GM21526 (cell line): ENCODE results near the gene GPR78.

Experiments
- ATAC-seq: cut with Tn5 transposase; IDR thresholded peaks from one replicate; pipeline ENCODE4 v1.9.1; 2021; ENCODE audit warnings: moderate library complexity; ENCODE audit not compliant: unreplicated experiment, low FRiP score

The GPR78 gene

GRCh38 chr4:8597319-8597718 lies 17.1 kb downstream of the GPR78 start:
- no peak for ATAC-seq

DNA sequence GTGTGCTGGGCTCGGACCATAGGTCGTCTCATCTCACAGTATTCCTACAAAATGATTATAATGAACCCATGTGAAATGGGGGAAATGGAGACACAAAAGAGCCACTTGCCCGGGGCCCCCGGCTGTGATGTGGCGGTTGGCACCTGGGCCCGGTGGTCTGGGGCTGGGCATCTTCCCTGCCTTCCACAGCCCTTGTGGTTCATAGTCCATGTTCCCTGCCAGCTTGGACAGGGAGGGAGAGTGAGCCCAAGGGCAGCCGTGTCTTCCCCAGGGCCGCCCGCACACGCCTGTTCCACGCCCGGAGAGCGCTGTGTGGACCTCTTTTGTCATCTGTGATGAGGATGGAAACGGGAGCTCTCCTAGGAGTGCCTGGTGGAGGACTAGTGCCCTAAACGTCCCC lies 17.6 kb downstream of the GPR78 start:
- no peak for ATAC-seq

DNA sequence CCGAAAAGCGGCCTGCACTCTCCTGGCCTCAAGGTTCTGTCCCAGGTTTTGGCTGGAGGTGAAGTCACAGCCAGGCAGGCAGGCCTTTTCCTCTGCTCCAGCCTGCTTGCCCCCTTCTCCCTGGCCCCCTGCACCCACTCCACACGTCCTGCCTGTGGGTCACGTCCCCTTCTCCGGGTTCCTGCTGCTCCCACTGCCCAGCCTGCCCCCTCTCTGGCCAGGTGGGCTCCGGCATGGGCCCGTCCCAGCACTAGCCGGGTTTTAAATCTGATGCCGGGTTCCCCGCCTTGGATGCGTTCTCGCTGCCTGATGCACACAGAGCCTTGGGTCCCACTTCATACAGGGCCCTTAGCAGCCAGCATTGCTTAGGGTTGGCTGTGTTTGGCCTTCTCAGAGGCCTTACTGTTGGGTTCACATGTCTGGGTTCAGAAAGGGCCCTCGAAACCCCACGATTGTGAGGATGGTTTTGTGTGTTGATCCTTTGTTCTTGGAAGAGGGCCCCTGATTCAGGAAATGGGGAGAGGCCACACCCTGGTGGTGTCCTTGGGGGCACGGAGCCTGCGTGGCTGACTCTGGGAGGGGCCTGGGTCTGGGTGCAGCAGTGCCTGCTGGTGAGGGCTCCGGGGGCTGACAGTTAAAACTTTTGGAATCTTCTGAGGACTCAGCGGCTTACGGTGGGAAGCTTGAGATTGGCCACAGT lies 18.3 kb downstream of the GPR78 start:
- no peak for ATAC-seq

DNA sequence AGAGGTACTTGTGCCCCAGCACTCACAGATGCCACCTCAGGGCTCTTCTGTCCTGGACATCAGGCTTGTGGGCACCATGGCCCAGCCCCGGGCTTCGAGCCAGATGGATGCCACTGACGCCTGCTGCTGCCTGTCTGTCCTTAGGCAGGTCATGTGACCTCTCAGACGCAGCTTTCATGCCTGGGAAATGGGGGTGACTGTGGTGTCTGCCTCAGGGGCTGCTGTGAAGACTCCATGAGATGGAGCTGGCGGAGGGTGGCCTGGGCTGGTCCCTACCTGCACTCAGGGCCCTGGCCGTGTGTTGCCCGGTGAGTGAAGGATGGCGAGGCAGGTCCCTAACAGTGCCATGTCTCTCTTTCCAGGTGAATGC lies 18.9 kb downstream of the GPR78 start:
- ATAC-seq: no peak

- no peak for ATAC-seq
These were observed 19.5 kb downstream of the GPR78 start for GRCh38 chr4:8599657-8600056.

GRCh38 chr4:8600266-8600665 lies 20.1 kb downstream of the GPR78 start:
- ATAC-seq: no peak

DNA sequence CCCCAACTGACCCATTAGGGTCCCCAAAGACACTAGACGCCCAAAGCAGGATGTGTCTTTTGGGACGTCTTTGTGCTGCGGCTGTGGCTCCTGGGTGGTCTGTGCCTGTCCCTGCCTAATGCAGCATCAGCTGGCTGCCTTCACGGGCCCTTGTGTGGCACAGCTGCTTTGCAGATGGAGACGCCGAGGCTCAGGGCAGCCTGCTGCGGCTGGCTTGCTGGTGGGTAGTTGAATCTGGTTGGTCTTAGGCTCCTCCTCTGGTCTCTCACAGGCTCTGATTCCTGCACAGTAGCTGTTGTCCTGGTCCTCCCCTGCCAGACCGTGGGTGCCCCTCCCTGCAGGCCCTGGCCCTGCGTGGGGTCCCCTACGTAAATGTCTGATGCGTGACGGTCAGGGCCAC lies 20.5 kb downstream of the GPR78 start:
- no peak for ATAC-seq

GRCh38 chr4:8601086-8601485 lies 20.9 kb downstream of the GPR78 start:
- no peak for ATAC-seq

GRCh38 chr4:8601556-8601955 lies 21.4 kb downstream of the GPR78 start:
- no peak for ATAC-seq

GRCh38 chr4:8602686-8603430 lies 22.7 kb downstream of the GPR78 start:
- no peak for ATAC-seq

DNA sequence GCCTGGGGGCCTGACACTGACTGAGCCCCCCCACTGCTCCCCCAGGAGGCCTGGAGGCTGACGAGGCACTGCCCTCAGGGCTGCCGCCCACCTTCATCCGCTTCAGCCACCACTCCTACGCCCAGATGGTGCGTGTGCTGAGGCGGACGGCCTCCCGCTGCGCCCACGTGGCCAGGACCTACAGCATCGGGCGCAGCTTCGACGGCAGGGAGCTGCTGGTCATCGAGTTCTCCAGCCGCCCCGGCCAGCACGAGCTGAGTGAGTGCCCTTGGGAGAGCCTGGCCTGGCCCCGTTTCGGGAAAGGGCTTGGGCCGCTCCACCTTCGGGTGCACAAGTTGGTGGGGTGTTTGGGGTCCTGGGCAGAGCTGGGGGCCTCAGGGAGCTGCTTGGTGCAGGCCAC lies 23.7 kb downstream of the GPR78 start:
- no peak for ATAC-seq

- ATAC-seq: no peak
These were observed 25.1 kb downstream of the GPR78 start for GRCh38 chr4:8605289-8605688.

DNA sequence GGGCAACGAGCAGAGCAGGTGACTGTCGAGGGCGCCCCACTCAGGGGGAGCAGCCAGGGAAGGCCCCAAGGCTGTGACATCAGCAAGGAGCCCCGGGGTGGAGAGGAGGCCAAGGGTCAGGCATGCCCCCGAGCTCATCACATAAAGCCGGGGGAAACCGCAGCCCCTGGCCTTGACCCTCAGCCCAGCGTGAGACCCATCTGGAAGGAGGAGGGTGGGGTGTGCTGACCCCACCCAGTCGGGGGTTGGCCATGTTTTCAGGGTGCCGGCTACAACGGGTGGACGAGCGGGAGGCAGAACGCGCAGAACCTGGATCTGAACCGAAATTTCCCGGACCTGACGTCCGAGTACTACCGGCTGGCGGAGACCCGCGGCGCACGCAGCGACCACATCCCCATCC lies 26.3 kb downstream of the GPR78 start:
- no peak for ATAC-seq

DNA sequence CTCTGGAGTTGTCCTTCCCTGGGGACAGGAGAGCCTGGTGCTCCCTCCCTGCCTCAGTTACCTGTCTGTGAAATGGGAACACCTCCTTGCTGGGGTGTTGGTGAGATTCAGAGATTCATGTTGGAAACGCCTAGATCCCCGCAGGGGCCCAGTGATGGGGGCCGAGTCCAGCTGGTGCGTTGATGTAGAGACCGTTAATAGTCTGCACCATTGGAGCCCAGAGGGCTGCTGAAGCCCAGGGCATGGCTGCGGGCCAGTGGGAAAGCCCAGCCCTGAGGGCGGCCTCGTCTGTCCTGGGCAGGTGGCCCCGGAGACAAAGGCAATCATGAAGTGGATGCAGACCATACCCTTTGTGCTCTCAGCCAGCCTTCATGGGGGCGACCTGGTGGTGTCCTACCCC lies 26.8 kb downstream of the GPR78 start:
- ATAC-seq: no peak

- no peak for ATAC-seq
These were observed 27.6 kb downstream of the GPR78 start for GRCh38 chr4:8607603-8608481.

DNA sequence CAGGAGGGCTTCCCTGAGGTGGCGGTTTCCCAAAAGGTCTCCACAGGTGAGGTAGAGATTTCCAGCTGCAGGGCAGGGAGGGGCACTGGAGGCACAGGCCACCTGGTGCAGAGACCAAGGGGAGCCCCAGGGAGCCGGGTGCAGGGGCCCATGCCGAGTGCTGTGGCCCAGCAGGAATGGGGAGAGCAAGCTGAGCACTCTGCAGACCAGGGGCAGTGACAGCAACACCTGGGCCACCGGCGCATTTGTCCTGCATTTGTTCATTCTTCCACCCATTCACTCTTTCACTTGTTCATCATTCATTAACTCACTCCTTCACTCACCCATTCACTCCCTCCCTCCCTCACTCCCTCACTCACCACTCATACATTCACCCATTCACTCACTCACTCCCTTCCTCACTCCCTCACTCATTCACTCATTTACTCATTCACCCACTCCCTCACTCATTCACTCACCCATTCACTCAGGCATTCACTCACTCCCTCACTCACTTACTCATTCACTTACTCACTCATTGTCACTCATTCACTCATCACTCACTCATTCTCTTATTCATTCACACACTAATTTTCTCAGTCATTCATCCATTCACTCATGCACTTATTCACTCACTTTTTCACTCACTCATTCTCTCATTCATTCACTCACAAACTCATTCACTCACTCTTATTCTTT lies 28.7 kb downstream of the GPR78 start:
- no peak for ATAC-seq

DNA sequence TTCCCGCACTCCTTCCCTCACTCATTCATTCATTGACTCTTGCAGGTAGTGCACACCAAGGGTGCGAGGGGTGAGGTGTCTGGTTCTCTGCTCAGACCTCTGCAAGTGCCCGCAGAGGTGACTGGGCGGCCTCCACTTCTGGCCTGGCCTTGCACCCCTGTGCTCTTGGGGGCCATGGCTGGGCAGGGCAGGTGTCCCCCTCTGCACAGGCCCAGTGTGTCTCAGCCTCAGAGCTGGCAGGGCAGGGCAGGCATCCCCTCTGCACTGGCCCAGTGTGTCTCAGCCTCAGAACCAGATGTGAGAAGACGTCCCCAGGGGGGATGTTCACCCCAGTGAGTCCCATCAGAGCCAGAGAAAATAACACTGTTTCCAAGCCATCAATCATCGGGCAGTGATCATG lies 29.2 kb downstream of the GPR78 start:
- ATAC-seq: no peak

GRCh38 chr4:8609824-8610350 lies 29.7 kb downstream of the GPR78 start:
- ATAC-seq: no peak

- ATAC-seq: no peak
These were observed 30.8 kb downstream of the GPR78 start for GRCh38 chr4:8610858-8611616.

GRCh38 chr4:8612646-8613045 lies 32.5 kb downstream of the GPR78 start:
- no peak for ATAC-seq
